Stomach smooth muscle (tissue), 2 donors: ENCODE results near the gene TECTA.
"Not testable (repeated sequence)": the region's sequence is repeated elsewhere in the genome, so short reads cannot be mapped to it uniquely, and the experiment has no call there.

Experiments used
- H3K27ac ChIP-seq: one replicate; pipeline ENCODE4 v1.7.0; 2013; ENCODE audit warnings: mild to moderate bottlenecking, low read length, inconsistent platforms
- H3K27me3 ChIP-seq, 2 donors: one replicate each; pipeline ENCODE4 v1.7.0; 2013; ENCODE audit warnings: low read length in 2 of 2; ENCODE audit not compliant: insufficient read depth in 2 of 2, control insufficient read depth in 1 of 2
- H3K36me3 ChIP-seq, 2 donors: one replicate each; pipeline ENCODE4 v1.7.0; 2013; ENCODE audit warnings: low read length in 2 of 2; ENCODE audit not compliant: control insufficient read depth in 2 of 2, insufficient read depth in 2 of 2
- H3K4me1 ChIP-seq: one replicate; pipeline ENCODE4 v1.7.0; 2013; ENCODE audit warnings: low read length; ENCODE audit not compliant: control insufficient read depth, insufficient read depth
- H3K4me3 ChIP-seq, 2 donors: one replicate each; pipeline ENCODE4 v1.7.0; 2013; ENCODE audit warnings: low read length in 2 of 2
- H3K9ac ChIP-seq, 2 donors: one replicate each; pipeline ENCODE4 v1.7.0; 2013; ENCODE audit warnings: low read length in 2 of 2, mild to moderate bottlenecking in 1 of 2
- H3K9me3 ChIP-seq, 2 donors: one replicate each; pipeline ENCODE4 v1.7.0; 2013; ENCODE audit warnings: low read length in 2 of 2; ENCODE audit not compliant: control insufficient read depth in 2 of 2
- donor health status: healthy.
- donor health status: Pancreatic carcinoma.

Gene TECTA

DNA sequence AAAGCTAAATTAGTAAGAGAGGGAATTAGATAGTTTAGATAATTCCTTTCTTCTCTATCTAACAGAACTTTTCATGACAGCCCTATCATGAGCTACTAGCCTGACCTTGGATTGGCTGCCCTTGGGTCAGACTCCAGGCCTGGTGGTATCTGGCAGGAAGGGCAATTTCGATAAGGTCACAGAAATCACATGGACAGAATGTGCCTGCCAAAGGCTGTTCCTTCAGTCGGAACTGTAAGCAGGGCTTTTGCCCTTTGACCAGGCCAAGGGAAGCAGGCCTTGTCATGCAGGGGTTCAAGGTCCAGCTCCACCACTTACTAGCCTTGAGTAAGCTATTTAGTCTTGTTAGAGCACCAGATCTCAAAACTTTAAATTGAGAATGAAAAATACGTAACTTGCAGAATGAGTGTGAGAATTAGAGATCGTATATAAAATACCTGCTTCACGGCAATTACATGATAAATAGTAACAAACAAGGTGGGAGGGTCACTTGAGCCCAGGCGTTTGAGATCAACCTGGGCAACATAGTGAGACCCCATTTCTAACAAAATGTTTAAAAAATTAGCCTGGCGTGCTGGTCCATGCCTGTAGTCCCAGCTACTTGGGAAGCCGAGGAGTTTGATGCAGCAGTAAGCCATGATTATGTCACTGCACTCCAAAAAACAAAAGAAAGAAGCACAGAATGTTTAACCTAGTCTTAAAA is 130.7 kb downstream of the TECTA start:
- Histone ChIP-seq H3K9me3 (no peaks in the 10 kb centered on the region), H3K27me3 (no peaks in the 10 kb centered on the region), H3K27ac (no peak overlapping the region), H3K4me3 (no peak overlapping the region), H3K9ac (no peak overlapping the region), H3K4me1 (no peaks in the 10 kb centered on the region), H3K36me3 (no peaks in the 10 kb centered on the region)

DNA sequence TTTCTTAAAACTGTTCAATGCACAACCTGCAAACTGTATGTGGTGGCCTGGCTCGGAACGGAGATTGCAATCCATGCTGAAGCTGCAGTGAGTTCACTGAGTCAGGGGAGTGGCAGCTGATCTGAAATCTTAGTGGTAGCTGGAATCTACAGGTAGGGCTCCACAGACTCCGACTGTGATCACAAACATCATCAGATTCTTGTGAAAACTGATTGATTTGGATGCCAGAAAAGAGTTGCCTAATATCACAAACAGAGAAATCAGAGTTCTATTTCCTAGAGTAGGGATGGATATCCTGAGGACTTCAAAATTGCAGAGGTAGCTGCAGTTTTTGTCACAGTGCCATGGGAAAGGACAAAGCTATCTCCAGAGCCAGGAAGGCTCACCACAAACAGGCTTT is 134.0 kb downstream of the TECTA start:
- Histone ChIP-seq H3K36me3 (no peaks in the 10 kb centered on the region), H3K27me3 (no peaks in the 10 kb centered on the region), H3K4me1 (no peaks in the 10 kb centered on the region), H3K9me3 (no peaks in the 10 kb centered on the region), H3K9ac (no peak overlapping the region), H3K27ac (no peak overlapping the region), H3K4me3 (no peak overlapping the region)

DNA sequence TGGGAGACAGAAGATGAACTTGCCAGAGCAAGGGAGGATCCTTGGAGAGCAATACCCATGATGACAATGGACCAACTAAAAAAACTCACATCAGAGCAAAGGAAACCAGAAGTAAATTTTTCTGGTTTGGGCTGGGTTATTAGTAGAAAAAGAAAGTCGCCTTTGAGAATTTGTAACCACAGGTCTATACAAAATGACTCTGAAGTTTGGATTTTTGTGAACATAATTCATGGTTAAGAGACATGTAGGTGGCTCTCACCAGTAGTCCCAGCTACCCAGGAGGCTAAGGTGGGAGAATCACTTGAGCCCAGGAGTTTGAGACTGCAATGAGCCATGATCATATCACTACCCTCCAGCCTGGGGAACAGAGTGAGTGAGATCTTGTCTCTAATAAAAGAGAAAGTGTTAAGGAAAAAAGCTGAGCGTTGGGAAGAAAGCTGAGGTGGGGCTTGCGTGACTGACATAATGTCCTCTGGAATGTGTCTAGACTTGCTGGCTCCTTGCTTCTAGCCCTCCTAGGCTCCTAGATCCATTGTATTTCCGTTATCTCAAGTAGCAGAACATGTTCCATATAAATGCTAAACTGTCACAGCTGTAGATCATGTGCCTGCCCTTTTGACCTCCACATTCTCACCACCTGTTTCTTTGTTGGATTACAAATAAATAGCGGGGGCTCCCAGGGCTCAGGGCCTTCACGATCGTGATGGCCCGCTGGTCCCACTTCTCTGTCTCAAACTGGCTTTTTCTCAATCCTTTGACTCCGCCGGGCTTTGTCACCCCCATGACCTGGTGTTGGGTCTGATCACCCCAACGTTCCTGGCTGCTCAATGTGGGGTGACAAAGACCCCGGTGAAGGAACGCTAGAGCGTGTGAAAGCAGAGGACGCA is 135.3 kb downstream of the TECTA start:
- Histone ChIP-seq H3K9me3 (no peaks in the 10 kb centered on the region), H3K36me3 (no peaks in the 10 kb centered on the region), H3K4me3 (no peak overlapping the region), H3K27me3 (no peaks in the 10 kb centered on the region), H3K9ac (no peak overlapping the region), H3K4me1 (no peaks in the 10 kb centered on the region), H3K27ac (no peak overlapping the region)

DNA sequence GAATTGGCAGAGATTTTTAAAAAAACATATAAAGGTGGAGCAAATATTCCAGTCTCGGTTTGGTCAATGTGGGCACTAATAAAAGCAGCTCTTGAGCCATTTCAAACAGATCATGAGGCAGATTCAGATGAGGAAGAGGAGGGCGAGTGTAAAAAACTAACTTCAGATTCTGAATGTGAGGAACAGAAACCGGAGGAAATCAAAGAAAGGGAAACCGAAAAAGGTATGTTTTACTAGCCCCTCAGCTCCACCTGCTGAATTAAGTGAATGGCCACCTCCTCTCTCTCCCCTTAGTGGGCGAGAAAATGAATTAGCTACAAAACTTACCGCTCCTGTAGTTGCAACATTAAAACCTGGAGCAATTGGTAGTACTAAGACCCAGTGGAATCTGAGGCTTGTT is 136.2 kb downstream of the TECTA start:
- not testable (repeated sequence) for H3K4me3 ChIP-seq, H3K36me3 ChIP-seq, H3K4me1 ChIP-seq, H3K27me3 ChIP-seq, H3K9me3 ChIP-seq, H3K9ac ChIP-seq, H3K27ac ChIP-seq

DNA sequence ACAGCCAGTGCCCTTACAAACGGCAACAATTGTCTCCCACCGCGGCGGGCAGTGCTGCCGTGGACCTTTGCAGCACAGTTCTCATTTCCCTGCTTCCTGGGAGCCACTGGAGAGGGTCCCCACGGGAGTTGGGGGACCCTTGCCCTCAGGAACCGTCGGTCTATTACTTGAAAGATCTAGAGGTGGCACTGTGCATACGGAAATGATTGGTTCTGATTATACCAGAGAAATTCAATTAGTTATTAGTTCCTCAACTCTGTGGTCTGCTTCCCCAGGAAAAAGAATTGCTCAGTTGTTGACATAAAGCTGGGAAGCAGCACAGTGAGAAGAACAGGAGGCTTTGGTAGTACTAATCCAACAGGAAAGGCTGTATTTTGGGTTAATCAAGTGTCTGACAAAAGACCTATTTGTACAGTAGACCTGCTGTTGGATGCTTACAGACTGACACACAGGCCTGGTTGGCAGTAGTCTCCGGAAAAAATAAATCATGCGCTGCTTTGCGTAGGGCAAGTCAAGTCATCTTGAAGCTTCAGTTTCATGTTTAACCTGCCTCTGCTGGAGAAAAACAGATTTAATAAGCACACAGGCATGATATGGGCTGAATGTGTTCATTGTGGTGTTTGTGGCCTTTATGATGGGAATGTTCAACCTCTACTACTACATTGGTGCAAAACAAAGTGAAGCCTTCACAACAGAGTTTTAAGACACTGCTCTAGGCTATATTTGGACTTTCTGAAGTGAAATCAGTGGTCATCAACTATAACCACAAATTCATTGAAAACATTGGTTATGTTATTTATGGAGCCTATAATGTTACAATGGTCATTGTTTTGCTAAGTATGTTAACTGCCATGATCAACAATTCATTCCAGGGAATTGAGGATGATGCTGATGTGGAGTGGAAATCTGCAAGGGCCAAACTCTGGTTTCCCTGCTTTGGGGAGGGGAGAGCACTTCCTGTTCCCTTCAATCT is 136.9 kb downstream of the TECTA start:
- Histone ChIP-seq H3K9ac (no peak overlapping the region), H3K36me3 (no peaks in the 10 kb centered on the region), H3K4me1 (peaks cover 2% of the 10 kb centered on the region), H3K9me3 (no peaks in the 10 kb centered on the region), H3K27ac (no peak overlapping the region), H3K27me3 (no peaks in the 10 kb centered on the region), H3K4me3 (no peak overlapping the region)

DNA sequence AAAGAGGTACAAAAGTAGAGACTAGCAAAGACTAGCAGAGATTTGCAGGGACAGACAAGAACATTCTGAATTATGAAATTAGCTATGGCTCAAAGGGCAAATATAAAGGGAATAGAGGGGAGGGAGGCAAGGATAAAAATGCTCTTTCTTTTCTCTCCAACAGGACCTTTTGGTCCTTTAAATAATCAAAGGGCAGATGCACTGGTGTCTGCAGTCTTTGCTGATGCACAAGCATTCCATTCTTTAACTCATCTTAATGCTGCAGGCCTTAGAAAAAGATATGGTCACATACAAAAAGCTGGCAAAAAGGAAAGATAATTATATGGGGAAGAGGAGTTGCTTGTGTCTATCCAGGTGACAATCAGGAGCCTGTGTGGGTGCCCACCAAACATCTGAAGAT is 137.9 kb downstream of the TECTA start:
- Histone ChIP-seq H3K36me3 (no peaks in the 10 kb centered on the region), H3K27ac (no peak overlapping the region), H3K4me1 (peaks cover 2% of the 10 kb centered on the region), H3K4me3 (no peak overlapping the region), H3K9ac (no peak overlapping the region), H3K9me3 (no peaks in the 10 kb centered on the region), H3K27me3 (no peaks in the 10 kb centered on the region)

DNA sequence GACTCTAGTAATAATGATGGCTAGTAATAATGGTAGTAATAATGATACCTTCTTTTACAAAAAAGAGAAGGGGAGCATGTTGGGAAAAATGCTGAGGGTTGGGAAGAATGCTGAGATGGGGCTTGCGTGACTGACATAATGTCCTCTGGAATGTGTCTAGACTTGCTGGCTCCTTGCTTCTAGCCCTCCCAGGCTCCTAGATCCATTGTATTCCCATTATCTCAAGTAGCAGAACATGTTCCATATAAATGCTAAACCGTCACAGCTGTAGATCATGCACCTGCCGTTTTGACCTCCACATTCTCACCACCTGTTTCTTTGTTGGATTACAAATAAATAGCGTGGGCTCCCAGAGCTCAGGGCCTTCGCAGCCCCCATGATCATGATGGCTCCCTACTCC is 139.0 kb downstream of the TECTA start:
- H3K4me3 ChIP-seq, H3K4me1 ChIP-seq, H3K9me3 ChIP-seq, H3K36me3 ChIP-seq, H3K9ac ChIP-seq, H3K27me3 ChIP-seq, H3K27ac ChIP-seq: not testable (repeated sequence)

DNA sequence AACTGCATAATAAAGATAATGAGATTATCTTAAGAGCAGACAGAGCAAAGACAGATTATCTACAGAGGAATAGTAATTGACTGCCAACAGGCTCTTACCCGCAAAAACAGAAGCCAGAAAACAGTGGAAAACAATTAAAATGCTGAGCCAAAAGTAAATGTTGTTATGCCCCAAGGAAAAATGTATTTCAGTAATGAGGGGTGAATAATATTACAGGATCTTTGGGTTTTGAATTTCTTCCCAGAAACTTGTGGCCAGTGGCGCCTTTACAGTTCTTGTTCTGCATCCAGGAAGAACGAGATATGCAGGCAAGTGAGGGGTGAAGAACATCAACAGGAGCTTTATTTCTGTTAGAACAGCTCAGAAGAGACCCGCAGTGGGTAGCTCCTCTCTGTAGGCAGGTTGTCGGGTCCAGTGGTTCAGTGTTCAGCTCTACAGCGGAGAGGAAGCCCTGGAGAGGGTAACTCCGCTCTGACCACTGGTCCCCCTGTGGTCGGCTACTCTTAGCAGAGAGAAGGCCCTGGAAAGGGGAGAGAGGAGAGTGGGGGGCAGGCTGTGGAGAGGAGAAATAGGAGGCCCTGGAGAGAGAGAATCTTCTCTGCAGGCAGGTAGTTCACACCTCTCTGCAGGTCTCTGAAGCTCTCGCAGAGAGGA is 139.7 kb downstream of the TECTA start:
- H3K4me3 ChIP-seq, result no peak overlapping the region
- H3K9me3 ChIP-seq, result no peaks in the 10 kb centered on the region
- no peaks in the 10 kb centered on the region for H3K27me3 ChIP-seq
- H3K4me1 ChIP-seq, result peaks cover 2% of the 10 kb centered on the region
- H3K27ac ChIP-seq, result no peak overlapping the region
- no peak overlapping the region for H3K9ac ChIP-seq
- no peaks in the 10 kb centered on the region for H3K36me3 ChIP-seq
